SK-N-MC (cell line): Measurements from ENCODE around the gene GPS1.

Experiments
- EZH2 ChIP-seq: fragments of 200-600 bp; sonication (generic); IDR thresholded peaks from one replicate; pipeline ENCODE4 v1.6.1; 2017; ENCODE audit warnings: antibody characterized with exemption
- FOXP2 ChIP-seq: optimal IDR thresholded peaks from 2 replicates; pipeline ENCODE3; 2011; ENCODE audit warnings: mild to moderate bottlenecking, moderate library complexity; ENCODE audit not compliant: insufficient read depth; ENCODE audit errors: extremely low read length, control extremely low read depth
- POLR2AphosphoS5 ChIP-seq: IDR thresholded peaks from 2 replicates; pipeline ENCODE4 v1.6.1; 2012; ENCODE audit warnings: mild to moderate bottlenecking, low read depth, low read length, borderline replicate concordance

DNA sequence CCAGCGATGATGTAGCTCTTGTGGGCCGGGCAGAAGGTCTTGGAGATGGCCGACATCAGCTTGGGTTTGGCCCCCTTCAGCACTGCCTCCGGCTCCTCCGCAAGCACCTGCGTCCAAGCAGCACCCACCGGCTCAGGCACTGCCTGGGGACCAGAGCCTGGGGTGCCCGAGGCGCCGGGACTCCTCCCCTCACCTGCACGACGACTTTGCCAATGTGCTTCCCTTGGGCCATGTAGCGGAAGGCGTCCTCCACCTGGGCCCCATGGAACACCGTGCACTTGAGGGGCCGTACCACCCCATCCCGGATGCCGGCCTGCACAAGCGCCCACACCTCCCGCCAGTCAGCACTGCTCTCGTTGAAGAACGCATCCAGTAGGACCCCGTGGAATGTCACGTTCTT, 31.3 kb downstream of the GPS1 start:
- TF ChIP-seq POLR2AphosphoS5, result no peak; the same call in 1 of the 2 replicates
- no peak for TF ChIP-seq EZH2
- no peak for TF ChIP-seq FOXP2
